ENCODE measurements around the gene CMSS1.

Gene CMSS1

GRCh38 chr3:99818818-99819217 is 1.2 kb downstream of the CMSS1 start:
- no peak for TF ChIP-seq OSR1 (CRISPR knock-in tag; IDR thresholded peaks at IDR 0.05)

DNA sequence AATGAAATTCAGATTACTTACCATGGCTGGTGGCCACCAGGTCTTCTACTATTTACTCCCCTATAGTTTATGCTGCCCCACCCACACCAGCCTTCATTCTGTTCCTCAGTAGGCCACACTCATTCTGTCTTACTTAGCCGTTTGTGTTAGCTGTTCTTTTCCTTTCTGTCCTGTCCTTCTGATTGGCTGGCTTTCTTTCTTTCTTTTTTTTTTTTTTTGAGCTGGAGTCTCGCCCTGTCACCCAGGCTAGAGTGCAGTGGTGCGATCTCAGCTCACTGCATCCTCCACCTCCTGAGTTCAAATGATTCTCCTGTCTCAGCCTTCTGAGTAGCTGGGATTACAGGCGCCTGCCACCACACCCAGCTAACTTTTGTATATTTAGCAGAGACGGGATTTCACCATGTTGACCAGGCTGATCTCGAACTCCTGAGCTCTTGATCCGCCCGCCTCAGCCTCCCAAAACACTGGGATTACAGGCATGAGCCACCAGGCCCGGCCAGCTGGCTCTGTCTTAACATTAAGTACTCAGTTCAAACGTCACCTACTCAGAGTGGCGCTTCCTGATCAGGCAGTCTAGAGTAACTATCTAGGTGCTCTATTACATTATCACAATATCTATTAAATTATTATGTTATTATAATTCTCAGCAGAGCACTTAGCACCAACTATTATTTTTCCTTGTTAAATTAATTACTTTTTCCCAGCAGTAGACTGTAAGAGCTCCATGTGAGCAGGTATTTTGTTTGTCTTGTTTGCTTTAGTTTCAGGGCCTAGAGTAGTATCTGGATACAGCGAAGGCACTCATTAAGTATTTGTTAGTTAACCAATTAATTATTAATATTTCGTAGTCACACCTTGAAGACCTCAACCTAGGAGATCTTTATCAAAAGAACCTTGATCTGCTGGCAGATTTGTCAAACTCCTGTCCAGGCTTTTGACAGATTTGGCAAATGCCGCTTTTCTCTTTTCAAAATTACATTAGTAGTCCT is 6.4 kb downstream of the CMSS1 start:
- no peak for TF ChIP-seq ZC3H10 (CRISPR knock-in tag; IDR thresholded peaks at IDR 0.05)
- peak; percentile 34 for ATAC-seq

More at GRCh38 chr3:99818818-99819217, 1.2 kb downstream of the CMSS1 start:
- ATAC-seq, result no peak

DNA sequence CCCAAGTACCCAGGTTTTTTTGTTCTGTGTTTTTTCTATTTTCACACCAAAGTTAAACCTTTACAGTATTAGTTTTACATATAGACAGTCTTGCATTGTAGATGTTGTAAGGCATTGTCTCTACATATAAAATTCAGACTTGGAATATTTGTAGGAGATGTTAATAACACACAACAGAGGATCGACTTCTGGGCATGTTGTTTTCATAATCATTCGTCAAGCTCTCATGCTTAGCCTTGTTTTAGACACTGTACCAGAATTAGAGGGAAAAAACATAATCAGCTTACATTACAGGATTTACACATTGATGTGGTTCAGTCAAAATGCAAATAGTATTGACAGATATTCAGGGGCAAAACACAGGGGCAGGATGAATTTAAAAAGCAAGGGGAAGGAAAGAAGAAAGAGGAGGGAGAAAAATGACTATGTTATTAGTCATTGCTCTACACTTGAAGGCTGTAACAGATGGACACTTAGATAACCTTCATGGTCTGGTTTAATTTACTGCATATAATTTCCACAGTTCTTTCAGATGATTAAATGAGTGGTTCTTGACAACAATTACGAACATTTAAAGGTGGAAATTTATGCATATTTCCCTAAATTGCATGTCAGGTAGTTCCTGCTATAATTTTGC is 7.5 kb downstream of the CMSS1 start:
- peak; percentile 65 for TF ChIP-seq ISL1 (CRISPR knock-in tag; IDR thresholded peaks at IDR 0.05)
- no peak for TF ChIP-seq ESRRG (CRISPR knock-in tag; IDR thresholded peaks at IDR 0.05)
- ATAC-seq, result peak; percentile 83

DNA sequence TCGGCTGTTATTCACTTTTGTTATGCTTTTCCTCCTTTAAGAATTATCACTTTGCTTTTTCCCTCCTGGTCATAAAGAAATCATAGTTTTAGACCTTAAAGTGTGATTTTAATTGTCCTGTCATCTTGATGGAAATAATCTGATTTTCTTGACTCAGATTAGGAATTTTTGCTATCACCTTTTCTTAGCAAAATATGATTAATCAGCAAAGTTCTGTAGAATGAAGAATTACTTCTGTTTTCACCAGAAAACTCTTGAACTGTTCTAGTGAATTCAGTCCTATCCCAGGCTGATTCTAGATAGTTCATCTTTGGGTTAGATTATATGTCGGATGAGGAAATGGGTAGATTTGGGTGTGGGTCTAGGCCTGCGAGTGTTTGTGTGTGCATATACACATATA is 12.2 kb downstream of the CMSS1 start:
- no peak for TF ChIP-seq PATZ1 (CRISPR knock-in tag; IDR thresholded peaks at IDR 0.05; ENCODE audit: borderline replicate concordance)
- no peak for ATAC-seq

DNA sequence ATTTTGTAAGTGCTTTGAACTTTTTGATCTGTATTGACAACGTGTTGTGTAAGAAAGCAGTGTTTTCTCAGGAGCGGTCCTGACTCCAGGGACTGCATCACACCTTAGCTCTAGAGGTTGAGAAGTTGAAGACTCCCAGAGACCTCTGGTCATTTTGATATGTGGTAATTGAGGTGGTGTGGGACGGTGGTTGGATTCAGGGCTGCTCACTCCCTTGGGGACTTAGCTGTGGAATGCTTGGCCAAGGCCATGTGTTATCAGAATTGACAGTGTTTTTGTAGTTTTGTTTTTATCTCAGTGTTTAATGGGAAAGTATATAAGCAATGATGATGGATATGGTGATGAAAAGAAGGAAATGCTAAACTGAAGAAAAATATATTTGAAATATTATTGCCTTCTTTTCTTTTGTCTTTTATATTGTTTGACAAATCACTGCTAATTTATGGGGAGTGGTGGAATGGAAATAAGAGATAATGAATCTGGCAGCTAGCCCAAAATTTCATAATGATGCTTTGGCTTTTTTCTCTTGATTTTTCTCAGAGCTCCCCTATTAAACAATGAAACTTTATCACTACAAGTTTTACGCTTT is 16.0 kb downstream of the CMSS1 start:
- TF ChIP-seq PATZ1 (CRISPR knock-in tag; IDR thresholded peaks at IDR 0.05; ENCODE audit: borderline replicate concordance) (no peak), PPARA (CRISPR knock-in tag; IDR thresholded peaks at IDR 0.05; ENCODE audit: borderline replicate concordance) (no peak), ESRRG (CRISPR knock-in tag; IDR thresholded peaks at IDR 0.05) (no peak), BACH2 (CRISPR knock-in tag; IDR thresholded peaks at IDR 0.05; ENCODE audit: borderline replicate concordance) (no peak), ZNF565 (CRISPR knock-in tag; conservative IDR thresholded peaks at IDR 0.05; ENCODE audit: low read depth) (no peak), OSR1 (CRISPR knock-in tag; IDR thresholded peaks at IDR 0.05) (no peak), ZFP30 (CRISPR knock-in tag; IDR thresholded peaks at IDR 0.05) (no peak)
- TF ChIP-seq, protein P1, sequence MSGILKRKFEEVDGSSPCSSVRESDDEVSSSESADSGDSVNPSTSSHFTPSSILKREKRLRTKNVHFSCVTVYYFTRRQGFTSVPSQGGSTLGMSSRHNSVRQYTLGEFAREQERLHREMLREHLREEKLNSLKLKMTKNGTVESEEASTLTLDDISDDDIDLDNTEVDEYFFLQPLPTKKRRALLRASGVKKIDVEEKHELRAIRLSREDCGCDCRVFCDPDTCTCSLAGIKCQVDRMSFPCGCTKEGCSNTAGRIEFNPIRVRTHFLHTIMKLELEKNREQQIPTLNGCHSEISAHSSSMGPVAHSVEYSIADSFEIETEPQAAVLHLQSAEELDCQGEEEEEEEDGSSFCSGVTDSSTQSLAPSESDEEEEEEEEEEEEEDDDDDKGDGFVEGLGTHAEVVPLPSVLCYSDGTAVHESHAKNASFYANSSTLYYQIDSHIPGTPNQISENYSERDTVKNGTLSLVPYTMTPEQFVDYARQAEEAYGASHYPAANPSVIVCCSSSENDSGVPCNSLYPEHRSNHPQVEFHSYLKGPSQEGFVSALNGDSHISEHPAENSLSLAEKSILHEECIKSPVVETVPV (CRISPR knock-in tag; IDR thresholded peaks at IDR 0.05), result no peak
- no peak for ATAC-seq

DNA sequence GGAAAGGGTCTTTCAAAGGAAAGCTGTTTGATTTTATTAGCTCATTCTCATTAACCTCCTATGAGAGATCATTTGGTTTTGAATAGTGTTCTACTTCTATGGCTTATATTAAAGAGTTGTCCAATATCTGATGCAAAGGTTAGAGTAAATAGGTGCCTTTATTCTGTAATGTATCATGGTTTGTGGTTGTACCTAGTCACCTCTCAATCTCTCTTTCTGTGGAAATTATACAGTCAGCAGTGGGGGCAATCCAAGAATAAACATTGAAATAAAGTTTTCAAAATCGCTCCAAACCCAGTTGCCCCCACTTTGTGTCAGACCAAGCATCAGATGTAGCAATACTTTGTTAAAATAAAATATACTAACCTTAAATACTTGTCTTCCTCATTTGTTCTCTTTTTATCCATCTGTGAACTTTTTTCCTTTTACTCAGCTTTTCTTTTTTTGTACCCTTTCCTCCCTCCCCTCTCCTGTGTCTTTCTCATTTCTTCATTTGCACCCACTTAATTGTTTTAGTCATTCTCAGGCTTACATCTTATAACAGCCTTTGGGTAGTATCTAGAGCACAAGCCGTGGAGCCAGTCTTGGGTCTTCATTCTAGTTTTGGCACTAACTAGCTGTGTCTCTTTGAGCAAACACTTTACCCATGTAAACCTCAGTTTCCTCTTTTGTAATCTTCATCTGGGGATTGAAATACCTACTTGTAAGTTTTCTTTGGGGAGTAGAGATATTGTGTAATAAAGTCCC is 16.7 kb downstream of the CMSS1 start:
- no peak for ATAC-seq
- TF ChIP-seq ISL1 (CRISPR knock-in tag; IDR thresholded peaks at IDR 0.05) (no peak), POU6F1 (CRISPR knock-in tag; IDR thresholded peaks at IDR 0.05; ENCODE audit: borderline replicate concordance, low read depth) (no peak), TCF4 (CRISPR knock-in tag; IDR thresholded peaks at IDR 0.05; ENCODE audit: borderline replicate concordance) (no peak), ZNF8 (CRISPR knock-in tag; IDR thresholded peaks at IDR 0.05) (no peak), ZFP30 (CRISPR knock-in tag; IDR thresholded peaks at IDR 0.05) (no peak), CSDC2 (CRISPR knock-in tag; IDR thresholded peaks at IDR 0.05) (no peak), RARB (CRISPR knock-in tag; IDR thresholded peaks at IDR 0.05) (no peak), ZC3H10 (CRISPR knock-in tag; IDR thresholded peaks at IDR 0.05) (no peak)
- TF ChIP-seq, protein P1 (CRISPR knock-in tag; IDR thresholded peaks at IDR 0.05), result no peak

Measured in SK-N-SH treated with all-trans-retinoic acid at 6 μM for 48 hours (cell line).